Measurements from ENCODE around the gene ITPR1. TPM values are rescaled to one million over a fixed set of nuclear protein-coding genes. Genes with fewer than 3 reads are reported as not detected.
"Not testable (repeated sequence)": the region's sequence is repeated elsewhere in the genome, so short reads cannot be mapped to it uniquely, and the experiment has no call there.

ITPR1 gene
- total RNA-seq, 1 experiment from 2014 or later, result 48.5 TPM

DNA sequence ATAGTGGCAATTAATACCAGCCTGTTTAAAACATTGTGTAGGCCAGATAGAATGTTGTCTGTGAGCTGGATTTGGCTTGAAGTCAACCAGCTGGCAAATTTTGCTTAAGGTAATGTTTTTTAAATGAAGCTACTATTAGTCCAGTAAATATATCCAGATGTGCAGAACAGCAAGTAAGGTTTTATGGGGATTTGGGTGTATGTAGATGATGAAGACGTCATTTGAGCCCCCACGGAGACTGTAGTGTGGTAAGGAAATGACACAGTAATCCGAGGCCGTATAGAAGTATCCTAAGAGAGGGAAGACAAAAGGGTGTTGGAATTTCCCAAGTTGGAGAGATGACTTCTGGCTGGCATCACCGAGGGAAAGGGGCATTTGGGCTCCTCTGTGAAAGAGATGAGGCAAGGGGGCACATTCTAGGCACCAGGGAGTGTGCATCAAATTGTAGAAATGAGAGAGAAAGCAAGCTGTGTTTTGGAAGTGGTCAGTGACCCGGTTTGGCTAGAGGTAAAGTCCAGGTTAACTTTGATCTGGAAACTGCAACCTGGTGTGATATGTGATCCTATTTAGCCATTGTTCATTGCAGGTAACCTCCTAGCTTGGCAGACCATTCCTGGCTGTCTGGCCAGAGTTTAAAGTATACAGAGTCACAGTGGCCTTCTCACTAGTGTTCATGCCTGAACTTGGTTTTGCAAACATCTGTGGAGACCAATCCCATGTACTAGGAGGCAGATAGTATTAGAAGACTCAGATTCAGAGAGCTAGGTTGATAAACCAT lies 104.2 kb downstream of the ITPR1 start:
- no peaks in the 10 kb centered on the region for H3K9me3 ChIP-seq (ENCODE audit: low read length)
- CTCF ChIA-PET, result no interaction called here
- no peaks in the 10 kb centered on the region for H3K4me1 ChIP-seq (ENCODE audit: insufficient read depth, low read length)
- ATAC-seq (no peak), DNase-seq (no peak)
- H3K36me3 ChIP-seq (ENCODE audit: low read depth, low read length), result no peaks in the 10 kb centered on the region
- H3K27me3 ChIP-seq (ENCODE audit: low read length), result no peaks in the 10 kb centered on the region
- POLR2A ChIA-PET (ENCODE audit: unreplicated experiment), result no interaction called here
- no TSS peak for BruUV-seq (replicated peaks)
- H3K27ac ChIP-seq (ENCODE audit: low read length), result no peak overlapping the region
- intact Hi-C loops (cut with micrococcal nuclease), result no loop called here
- no peaks in the 10 kb centered on the region for H3F3A ChIP-seq (ENCODE audit: low read length, unreplicated experiment)
- H3K4me2 ChIP-seq (ENCODE audit: low read length), result no peak overlapping the region
- H4K20me1 ChIP-seq (ENCODE audit: low read length), result no peaks in the 10 kb centered on the region
- H3K79me2 ChIP-seq (ENCODE audit: low read length), result no peaks in the 10 kb centered on the region
- TF ChIP-seq, protein P1, sequence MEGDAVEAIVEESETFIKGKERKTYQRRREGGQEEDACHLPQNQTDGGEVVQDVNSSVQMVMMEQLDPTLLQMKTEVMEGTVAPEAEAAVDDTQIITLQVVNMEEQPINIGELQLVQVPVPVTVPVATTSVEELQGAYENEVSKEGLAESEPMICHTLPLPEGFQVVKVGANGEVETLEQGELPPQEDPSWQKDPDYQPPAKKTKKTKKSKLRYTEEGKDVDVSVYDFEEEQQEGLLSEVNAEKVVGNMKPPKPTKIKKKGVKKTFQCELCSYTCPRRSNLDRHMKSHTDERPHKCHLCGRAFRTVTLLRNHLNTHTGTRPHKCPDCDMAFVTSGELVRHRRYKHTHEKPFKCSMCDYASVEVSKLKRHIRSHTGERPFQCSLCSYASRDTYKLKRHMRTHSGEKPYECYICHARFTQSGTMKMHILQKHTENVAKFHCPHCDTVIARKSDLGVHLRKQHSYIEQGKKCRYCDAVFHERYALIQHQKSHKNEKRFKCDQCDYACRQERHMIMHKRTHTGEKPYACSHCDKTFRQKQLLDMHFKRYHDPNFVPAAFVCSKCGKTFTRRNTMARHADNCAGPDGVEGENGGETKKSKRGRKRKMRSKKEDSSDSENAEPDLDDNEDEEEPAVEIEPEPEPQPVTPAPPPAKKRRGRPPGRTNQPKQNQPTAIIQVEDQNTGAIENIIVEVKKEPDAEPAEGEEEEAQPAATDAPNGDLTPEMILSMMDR (conservative IDR thresholded peaks at IDR 0.05; ENCODE audit: low read depth, low read length), result no peak
- no peak for TF ChIP-seq EZH2 (IDR thresholded peaks at IDR 0.05; ENCODE audit: low read length, unreplicated experiment)
- no peak for TF ChIP-seq EZH2phosphoT487 (IDR thresholded peaks at IDR 0.05; ENCODE audit: borderline replicate concordance, low read length)
- no peaks in the 10 kb centered on the region for H3K9me2 ChIP-seq (replicated peaks; ENCODE audit: low read length)
- no peak overlapping the region for H3K9ac ChIP-seq (ENCODE audit: low read length)
- no peak overlapping the region for H2AFZ ChIP-seq (ENCODE audit: low read length)
- no peak overlapping the region for H3K4me3 ChIP-seq (ENCODE audit: low read length)

DNA sequence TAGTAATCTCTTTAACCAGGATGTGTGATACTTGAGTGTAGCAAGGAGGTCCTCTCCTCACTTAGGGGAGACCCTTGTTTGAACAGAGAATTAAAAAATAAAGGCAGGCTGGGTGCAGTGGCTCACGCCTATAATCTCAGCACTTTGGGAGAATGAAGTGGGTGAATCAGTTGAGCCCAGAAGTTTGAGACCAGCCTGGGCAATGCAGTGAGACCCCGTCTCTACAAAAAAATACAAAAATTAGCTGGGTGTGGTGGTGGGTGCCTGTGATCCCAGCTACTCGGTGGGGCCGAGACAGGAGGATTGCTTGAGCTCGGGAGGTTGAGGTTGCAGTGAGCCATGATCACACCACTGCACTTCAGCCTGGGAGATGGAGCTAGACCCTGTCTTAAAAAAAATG lies 105.1 kb downstream of the ITPR1 start:
- H2AFZ ChIP-seq (ENCODE audit: low read length); H3K79me2 ChIP-seq (ENCODE audit: low read length); ATAC-seq; intact Hi-C loops (cut with micrococcal nuclease); DNase-seq; H3K4me1 ChIP-seq (ENCODE audit: insufficient read depth, low read length); H3K36me3 ChIP-seq (ENCODE audit: low read depth, low read length); CTCF ChIA-PET; H3F3A ChIP-seq (ENCODE audit: low read length, unreplicated experiment); H3K4me3 ChIP-seq (ENCODE audit: low read length); H3K27ac ChIP-seq (ENCODE audit: low read length); BruUV-seq (replicated peaks); H4K20me1 ChIP-seq (ENCODE audit: low read length); H3K9me3 ChIP-seq (ENCODE audit: low read length); H3K9ac ChIP-seq (ENCODE audit: low read length); POLR2A ChIA-PET (ENCODE audit: unreplicated experiment); H3K4me2 ChIP-seq (ENCODE audit: low read length); H3K9me2 ChIP-seq (replicated peaks; ENCODE audit: low read length); H3K27me3 ChIP-seq (ENCODE audit: low read length): not testable (repeated sequence)

DNA sequence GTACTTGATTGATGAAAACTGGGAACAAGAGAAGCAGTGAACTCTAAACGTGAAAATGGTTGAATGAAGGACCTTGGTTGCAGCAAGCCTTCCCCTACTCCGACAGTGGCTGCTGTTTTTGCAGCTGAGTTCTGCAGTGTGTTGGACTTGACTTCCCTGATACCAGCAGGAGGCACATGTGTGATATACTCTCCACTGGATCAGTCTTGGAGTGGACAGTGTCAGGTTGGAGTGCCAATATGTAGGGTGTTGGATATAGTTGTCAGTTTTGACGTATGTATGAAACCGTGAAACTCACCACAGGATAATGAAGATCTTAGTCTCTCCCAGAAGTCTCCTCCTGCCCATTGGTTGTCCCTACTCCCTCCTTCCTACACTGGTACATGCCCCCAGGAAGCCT lies 106.5 kb downstream of the ITPR1 start:
- no peak overlapping the region for H3K4me2 ChIP-seq (ENCODE audit: low read length)
- no peak overlapping the region for H3K27ac ChIP-seq (ENCODE audit: low read length)

More for the DNA sequence above, 106.5 kb downstream of the ITPR1 start:
- no peaks in the 10 kb centered on the region for H3K9me3 ChIP-seq (ENCODE audit: low read length)
- H3K4me3 ChIP-seq (ENCODE audit: low read length), result no peak overlapping the region
- DNase-seq (no peak), ATAC-seq (no peak)
- no peaks in the 10 kb centered on the region for H3K27me3 ChIP-seq (ENCODE audit: low read length)
- H3K36me3 ChIP-seq (ENCODE audit: low read depth, low read length), result no peaks in the 10 kb centered on the region
- no peak overlapping the region for H3K9ac ChIP-seq (ENCODE audit: low read length)
- H3K79me2 ChIP-seq (ENCODE audit: low read length), result no peaks in the 10 kb centered on the region
- POLR2A ChIA-PET (ENCODE audit: unreplicated experiment), result no interaction called here
- CTCF ChIA-PET, result no interaction called here
- TF ChIP-seq, protein P1 (conservative IDR thresholded peaks at IDR 0.05; ENCODE audit: low read depth, low read length), result no peak
- no peak for TF ChIP-seq EZH2 (IDR thresholded peaks at IDR 0.05; ENCODE audit: low read length, unreplicated experiment)
- TF ChIP-seq EZH2phosphoT487 (IDR thresholded peaks at IDR 0.05; ENCODE audit: borderline replicate concordance, low read length), result no peak
- H3F3A ChIP-seq (ENCODE audit: low read length, unreplicated experiment), result no peaks in the 10 kb centered on the region
- H3K9me2 ChIP-seq (replicated peaks; ENCODE audit: low read length), result no peaks in the 10 kb centered on the region
- BruUV-seq (replicated peaks), result no TSS peak
- H3K4me1 ChIP-seq (ENCODE audit: insufficient read depth, low read length), result no peaks in the 10 kb centered on the region
- no peaks in the 10 kb centered on the region for H4K20me1 ChIP-seq (ENCODE audit: low read length)
- no peak overlapping the region for H2AFZ ChIP-seq (ENCODE audit: low read length)
- intact Hi-C loops (cut with micrococcal nuclease), result no loop called here
